Psoas muscle (tissue), 8 donors: ENCODE results near the gene LURAP1L. TPM values are rescaled to one million over a fixed set of nuclear protein-coding genes. Genes with fewer than 3 reads are reported as not detected.

Experiments
- ATAC-seq, 4 donors: fragments of 200-7000 bp; cut with Tn5 transposase; one replicate each; pipeline ENCODE4 v1.9.1; 2020; ENCODE audit warnings: moderate library complexity in 3 of 4, mild to moderate bottlenecking in 2 of 4
- DNase-seq, 2 donors: peaks; one replicate each; pipeline ENCODE4 v3.0.0-alpha.2; 2020
- H3K27ac ChIP-seq: fragments of 200-600 bp; one replicate; pipeline ENCODE4 v1.8.0; 2022
- H3K27me3 ChIP-seq, 3 donors: fragments of 200-600 bp in 1 of 3; one replicate each; pipeline versions ENCODE4 v1.6.1 to v1.8.0; 2013 to 2022; ENCODE audit warnings: low read length in 2 of 3, mild to moderate bottlenecking in 2 of 3, moderate library complexity in 1 of 3; ENCODE audit not compliant: insufficient read depth in 3 of 3
- H3K36me3 ChIP-seq, 2 donors: fragments of 200-600 bp in 1 of 2; one replicate each; pipeline versions ENCODE4 v1.6.1 to v1.8.0; 2013 to 2022; ENCODE audit warnings: low read depth in 1 of 2, mild to moderate bottlenecking in 1 of 2, moderate library complexity in 1 of 2; ENCODE audit not compliant: insufficient read depth in 1 of 2
- H3K4me1 ChIP-seq: fragments of 200-600 bp; one replicate; pipeline ENCODE4 v1.8.0; 2022
- H3K4me3 ChIP-seq: fragments of 200-600 bp; one replicate; pipeline ENCODE4 v1.8.0; 2022; ENCODE audit warnings: mild to moderate bottlenecking
- H3K9me3 ChIP-seq: fragments of 200-600 bp; one replicate; pipeline ENCODE4 v1.8.0; 2022
- CTCF ChIP-seq: fragments of 200-600 bp; IDR thresholded peaks from one replicate; pipeline ENCODE4 v1.8.0; 2022; ENCODE audit warnings: antibody characterized with exemption
- WGBS, 3 donors: extraction: QIAGEN DNeasy Blood & Tissue Kit; methylation state at CpG; one replicate each; pipeline versions ENCODE4 v1.1.6 to v1.1.7; 2013; 5-methylcytosine and 5-hydroxymethylcytosine counted together
- intact Hi-C, 2 donors: fragments of 100-400 bp; cut with DNase I; formaldehyde crosslinking; loops; one replicate each; pipeline versions ENCODE4 v1.11.0 to v1.14.2; 2022
- polyA plus RNA-seq, 3 donors: library from polyadenylated mRNA; stranded (reverse); fragments of 200-250 nt; gene quantifications; one replicate each; pipeline ENCODE4 v1.2.3, GENCODE V29; 2013
- total RNA-seq, 4 donors: library from RNA; stranded (reverse); fragmentation: NEBNext Ultra II Directional in 2 of 4; extraction: Animal tissue kit (Norgen Biotek cat#: 25700) in 2 of 4; gene quantifications; one replicate each; pipeline versions ENCODE4 v1.2.1 to v1.2.4, GENCODE V29; 2021 to 2023
- donor health status: healthy with polysubstance abuse.
- donor health status: DM: no; HTN: no; CAD: no; lungs with moderate emphysema.
- donor health status: Bipolar disorder and iron deficiency.
- donor health status: healthy.
- donor health status: DM: yes; HTN: yes; CAD: no.
- donor health status: DM: no; HTN: no; CAD: no.
- donor health status: DM: no; HTN: no; CAD: no.
- donor health status: DM: yes; HTN: yes; CAD: no.

The LURAP1L gene
- total and polyA plus RNA-seq, 7 donors = 1.0 to 6.3 (median 2.5) TPM

- Histone ChIP-seq H3K27me3 (no peaks in the 10 kb centered on the region), H3K4me1 (no peaks in the 10 kb centered on the region), H3K36me3 (no peaks in the 10 kb centered on the region), H3K9me3 (no peaks in the 10 kb centered on the region), H3K27ac (no peak overlapping the region), H3K4me3 (no peak overlapping the region)
- 84 to 93% (median 89%) methylated on average over 1 of the region's 1 CpG for WGBS, 3 donors
- no peak for DNase-seq
- no peak for TF ChIP-seq CTCF
- no peak for ATAC-seq
- intact Hi-C loops = no loop called here
Observed at GRCh38 chr9:12748016-12748415, 26.8 kb upstream of the LURAP1L start.

- no peaks in the 10 kb centered on the region for H3K27me3 ChIP-seq
- ATAC-seq = no peak
- DNase-seq = no peak
- intact Hi-C loops = no loop called here
- no peaks in the 10 kb centered on the region for H3K36me3 ChIP-seq
- no peak for TF ChIP-seq CTCF
- no peaks in the 10 kb centered on the region for H3K4me1 ChIP-seq
- H3K27ac ChIP-seq = no peak overlapping the region
- no peaks in the 10 kb centered on the region for H3K9me3 ChIP-seq
- H3K4me3 ChIP-seq = no peak overlapping the region
Observed at GRCh38 chr9:12748954-12749353, 25.9 kb upstream of the LURAP1L start.

GRCh38 chr9:12753931-12754330 lies 20.9 kb upstream of the LURAP1L start:
- H3K27ac ChIP-seq = no peak overlapping the region
- no peaks in the 10 kb centered on the region for H3K36me3 ChIP-seq
- no peak for TF ChIP-seq CTCF
- intact Hi-C loops = no loop called here
- ATAC-seq (no peak), DNase-seq (no peak)
- H3K4me1 ChIP-seq = no peaks in the 10 kb centered on the region
- 59 to 74% (median 71%) methylated on average over 3 of the region's 3 CpGs for WGBS, 3 donors
- H3K4me3 ChIP-seq = no peak overlapping the region
- H3K9me3 ChIP-seq = no peaks in the 10 kb centered on the region
- H3K27me3 ChIP-seq = no peaks in the 10 kb centered on the region

GRCh38 chr9:12759761-12760160 lies 15.1 kb upstream of the LURAP1L start:
- H3K27me3 ChIP-seq = no peaks in the 10 kb centered on the region
- TF ChIP-seq CTCF = no peak
- DNase-seq (no peak), ATAC-seq (no peak)
- intact Hi-C loops = no loop called here
- no peaks in the 10 kb centered on the region for H3K9me3 ChIP-seq
- no peaks in the 10 kb centered on the region for H3K4me1 ChIP-seq
- no peak overlapping the region for H3K4me3 ChIP-seq
- H3K36me3 ChIP-seq = no peaks in the 10 kb centered on the region
- 82 to 88% (median 86%) methylated on average over 1 of the region's 1 CpG for WGBS, 3 donors
- H3K27ac ChIP-seq = no peak overlapping the region

GRCh38 chr9:12760758-12761157 lies 14.1 kb upstream of the LURAP1L start:
- no peak overlapping the region for H3K27ac ChIP-seq
- H3K4me3 ChIP-seq = no peak overlapping the region
- no peak for TF ChIP-seq CTCF
- no peak for DNase-seq
- no peaks in the 10 kb centered on the region for H3K9me3 ChIP-seq
- H3K36me3 ChIP-seq = no peaks in the 10 kb centered on the region
- H3K4me1 ChIP-seq = no peaks in the 10 kb centered on the region
- intact Hi-C loops = no loop called here
- 0 to 38% (median 1%) methylated on average over 2 of the region's 2 CpGs for WGBS, 3 donors
- no peak for ATAC-seq
- H3K27me3 ChIP-seq = no peaks in the 10 kb centered on the region
